ENCODE measurements around the gene ITGBL1.

GRCh38 chr13:101417501-101417900, 35.0 kb upstream of the ITGBL1 start:
- no peak for TF ChIP-seq CTCF (IDR thresholded peaks at IDR 0.05; ENCODE audit: borderline replicate concordance, extremely low read depth, low read length, poor library complexity, severe bottlenecking)
- no peak for TF ChIP-seq EZH2 (IDR thresholded peaks at IDR 0.05; ENCODE audit: borderline replicate concordance, low read depth, low read length, severe bottlenecking)
